ENCODE measurements around the gene TNKS2. TPM values are rescaled to one million over a fixed set of nuclear protein-coding genes. Genes with fewer than 3 reads are reported as not detected.

Gene TNKS2
- polyA plus RNA-seq, 1 donor (not counting 4 experiments of a cell fraction or from before 2014, with no cell fraction given), result 35.4 TPM

GRCh38 chr10:91782539-91782938 is 15.7 kb upstream of the TNKS2 start:
- H2AFZ ChIP-seq (ENCODE audit: control insufficient read depth, low read length), result no peak overlapping the region
- no peaks in the 10 kb centered on the region for H3K79me2 ChIP-seq (ENCODE audit: control insufficient read depth, insufficient read depth, low read length)
- no peak overlapping the region for H3K4me2 ChIP-seq (ENCODE audit: control insufficient read depth, extremely low read depth, insufficient read depth, low read depth, low read length)
- FAIRE-seq, result no peak
- H3K9me3 ChIP-seq (ENCODE audit: control insufficient read depth, low read depth, low read length), result no peaks in the 10 kb centered on the region
- no peak overlapping the region for H3K9ac ChIP-seq (ENCODE audit: control insufficient read depth, extremely low read depth, insufficient read depth, low read length)
- no peaks in the 10 kb centered on the region for H3K36me3 ChIP-seq (ENCODE audit: control insufficient read depth in 2 of 2, extremely low read depth in 1 of 2, insufficient read depth in 2 of 2, low read length in 2 of 2)
- no peaks in the 10 kb centered on the region for H3K27me3 ChIP-seq (ENCODE audit: control insufficient read depth, extremely low read depth, insufficient read depth, low read length)
- no peak for TF ChIP-seq EZH2 (IDR thresholded peaks at IDR 0.05; ENCODE audit: low read length)
- no peak for TF ChIP-seq CTCF (optimal IDR thresholded peaks at IDR 0.05 in 1 of 3, IDR thresholded peaks at IDR 0.05 in 1 of 3, conservative IDR thresholded peaks at IDR 0.05 in 1 of 3; ENCODE audit: extremely low read depth in 1 of 3, insufficient read depth in 2 of 3, low read length in 3 of 3)
- H3K4me1 ChIP-seq (ENCODE audit: control insufficient read depth, extremely low read depth, insufficient read depth, low read length), result peaks cover 16% of the 10 kb centered on the region
- no peak overlapping the region for H3K4me3 ChIP-seq (ENCODE audit: control insufficient read depth in 2 of 3, extremely low read depth in 1 of 3, insufficient read depth in 2 of 3, low read depth in 1 of 3, low read length in 3 of 3)
- H3K9me1 ChIP-seq (ENCODE audit: control insufficient read depth, extremely low read depth, insufficient read depth, low read length), result no peaks in the 10 kb centered on the region
- no peak for DNase-seq (ENCODE audit: low read depth, low spot score)
- dilution Hi-C loops (cut with MboI; ENCODE audit: extremely low pct_ligation_motif_present, low sequenced_read_pairs), result no loop called here
- H4K20me1 ChIP-seq (ENCODE audit: control insufficient read depth, extremely low read depth, insufficient read depth, low read length), result no peaks in the 10 kb centered on the region
- no peak overlapping the region for H3K27ac ChIP-seq (ENCODE audit: control insufficient read depth, insufficient read depth, low read length)

GRCh38 chr10:91785830-91786229 is 12.4 kb upstream of the TNKS2 start:
- Histone ChIP-seq H3K9me1 (ENCODE audit: control insufficient read depth, extremely low read depth, insufficient read depth, low read length) (no peaks in the 10 kb centered on the region), H3K9me3 (ENCODE audit: control insufficient read depth, low read depth, low read length) (no peaks in the 10 kb centered on the region), H4K20me1 (ENCODE audit: control insufficient read depth, extremely low read depth, insufficient read depth, low read length) (no peaks in the 10 kb centered on the region), H3K4me2 (ENCODE audit: control insufficient read depth, extremely low read depth, insufficient read depth, low read depth, low read length) (no peak overlapping the region), H2AFZ (ENCODE audit: control insufficient read depth, low read length) (no peak overlapping the region), H3K9ac (ENCODE audit: control insufficient read depth, extremely low read depth, insufficient read depth, low read length) (no peak overlapping the region), H3K4me1 (ENCODE audit: control insufficient read depth, extremely low read depth, insufficient read depth, low read length) (peaks cover 19% of the 10 kb centered on the region), H3K79me2 (ENCODE audit: control insufficient read depth, insufficient read depth, low read length) (no peaks in the 10 kb centered on the region), H3K4me3 (ENCODE audit: control insufficient read depth in 2 of 3, extremely low read depth in 1 of 3, insufficient read depth in 2 of 3, low read depth in 1 of 3, low read length in 3 of 3) (no peak overlapping the region), H3K27me3 (ENCODE audit: control insufficient read depth, extremely low read depth, insufficient read depth, low read length) (no peaks in the 10 kb centered on the region), H3K27ac (ENCODE audit: control insufficient read depth, insufficient read depth, low read length) (no peak overlapping the region), H3K36me3 (ENCODE audit: control insufficient read depth in 2 of 2, extremely low read depth in 1 of 2, insufficient read depth in 2 of 2, low read length in 2 of 2) (no peaks in the 10 kb centered on the region)
- DNase-seq (ENCODE audit: low read depth, low spot score), result no peak
- no peak for FAIRE-seq
- TF ChIP-seq EZH2 (IDR thresholded peaks at IDR 0.05; ENCODE audit: low read length), result no peak
- TF ChIP-seq CTCF (optimal IDR thresholded peaks at IDR 0.05 in 1 of 3, IDR thresholded peaks at IDR 0.05 in 1 of 3, conservative IDR thresholded peaks at IDR 0.05 in 1 of 3; ENCODE audit: extremely low read depth in 1 of 3, insufficient read depth in 2 of 3, low read length in 3 of 3), result no peak
- dilution Hi-C loops (cut with MboI; ENCODE audit: extremely low pct_ligation_motif_present, low sequenced_read_pairs), result no loop called here

Measured in keratinocyte (primary cell).